Tibial nerve (tissue), 4 donors: ENCODE data around the gene SLC9A3. TPM values are rescaled to one million over a fixed set of nuclear protein-coding genes. Genes with fewer than 3 reads are reported as not detected.
A peak's percentile ranks its signal among the peaks of the same experiment; 100 is the strongest.

Experiments
- DNase-seq, 2 donors: peaks; one replicate each; pipeline ENCODE4 v3.0.0-alpha.2; 2019; ENCODE audit warnings: low spot score in 2 of 2
- H3K27ac ChIP-seq, 4 donors: fragments of 200-600 bp; sonication (generic) in 3 of 4; one replicate each; pipeline ENCODE4 v1.5.1; 2017 to 2019; ENCODE audit warnings: mild to moderate bottlenecking in 1 of 4
- H3K27me3 ChIP-seq, 2 donors: fragments of 200-600 bp; sonication (generic) in 1 of 2; one replicate each; pipeline versions ENCODE4 v1.5.1 to v1.6.0; 2017 to 2019
- H3K36me3 ChIP-seq, 3 donors: fragments of 200-600 bp; sonication (generic); one replicate each; pipeline ENCODE4 v1.5.1; 2018 to 2019
- H3K4me1 ChIP-seq, 4 donors: fragments of 200-600 bp; sonication (generic) in 3 of 4; one replicate each; pipeline ENCODE4 v1.5.1; 2017 to 2019
- H3K4me3 ChIP-seq, 4 donors: fragments of 200-600 bp; sonication (generic) in 3 of 4; one replicate each; pipeline ENCODE4 v1.5.1; 2017 to 2019; ENCODE audit warnings: mild to moderate bottlenecking in 1 of 4, moderate library complexity in 1 of 4
- H3K9me3 ChIP-seq, 4 donors: fragments of 200-600 bp; sonication (generic) in 3 of 4; one replicate each; pipeline ENCODE4 v1.5.1; 2017 to 2019
- CTCF ChIP-seq, 5 experiments: fragments of 200-600 bp in 3 of 5; fragments of 450-650 bp in 2 of 5; sonication (generic) in 3 of 5; IDR thresholded peaks; one replicate each; pipeline ENCODE4 v1.5.1; 2016 to 2019; ENCODE audit warnings: antibody characterized with exemption in 5 of 5, mild to moderate bottlenecking in 3 of 5, moderate library complexity in 2 of 5
- EP300 ChIP-seq, 2 donors: sonication (generic); formaldehyde crosslinking; IDR thresholded peaks; one replicate each; pipeline ENCODE4 v1.6.1; 2017; ENCODE audit warnings: antibody characterized with exemption in 2 of 2, mild to moderate bottlenecking in 1 of 2
- POLR2A ChIP-seq, 2 donors: fragments of 450-650 bp; IDR thresholded peaks; one replicate each; pipeline ENCODE4 v1.6.1; 2017; ENCODE audit warnings: antibody characterized with exemption in 2 of 2, mild to moderate bottlenecking in 2 of 2, moderate library complexity in 2 of 2
- WGBS, 2 donors: methylation state at CpG; one replicate each; pipeline ENCODE4 v1.1.5; 2018; 5-methylcytosine and 5-hydroxymethylcytosine counted together
- total RNA-seq, 4 donors: library from RNA; depleted of rRNA; stranded (reverse); fragments of >200 nt; gene quantifications; one replicate each; pipeline ENCODE4 v1.1.0, GENCODE V29; 2016

Gene SLC9A3
- total RNA-seq, 4 donors from 2014 or later = 11.4 to 32.7 (median 17.9) TPM

- peaks cover 0 to 11% (median 0%) of the 10 kb centered on the region in 4 donors for H3K4me1 ChIP-seq
- 94 to 95% methylated on average over 36 to 39 of the region's 39 CpGs for WGBS, 2 donors
- no peaks in the 10 kb centered on the region for H3K36me3 ChIP-seq
- no peaks in the 10 kb centered on the region for H3K9me3 ChIP-seq
- H3K4me3 ChIP-seq = no peak overlapping the region
- no peak for DNase-seq
- no peak overlapping the region for H3K27ac ChIP-seq
- H3K27me3 ChIP-seq = peaks cover 0 to 4% of the 10 kb centered on the region in 2 donors
- TF ChIP-seq EP300 (IDR thresholded peaks at IDR 0.05) = no peak
- TF ChIP-seq CTCF (IDR thresholded peaks at IDR 0.05) = no peak
- TF ChIP-seq POLR2A (IDR thresholded peaks at IDR 0.05) = no peak
Measured at GRCh38 chr5:427415-428087, 96.7 kb downstream of the SLC9A3 start.

GRCh38 chr5:426392-426976 lies 97.8 kb downstream of the SLC9A3 start:
- DNase-seq = no peak
- Histone ChIP-seq H3K27ac (no peak overlapping the region), H3K27me3 (peaks cover 0 to 4% of the 10 kb centered on the region in 2 donors), H3K9me3 (no peaks in the 10 kb centered on the region), H3K4me3 (no peak overlapping the region), H3K36me3 (no peaks in the 10 kb centered on the region), H3K4me1 (peaks cover 0 to 11% (median 0%) of the 10 kb centered on the region in 4 donors)
- no peak for TF ChIP-seq CTCF (IDR thresholded peaks at IDR 0.05)
- TF ChIP-seq POLR2A (IDR thresholded peaks at IDR 0.05) = no peak
- no peak for TF ChIP-seq EP300 (IDR thresholded peaks at IDR 0.05)
- 62 to 91% methylated on average over 3 of the region's 3 CpGs for WGBS, 2 donors

GRCh38 chr5:425714-426113 lies 98.5 kb downstream of the SLC9A3 start:
- Histone ChIP-seq H3K4me1 (peaks cover 0 to 11% (median 0%) of the 10 kb centered on the region in 4 donors), H3K27ac (no peak overlapping the region), H3K4me3 (no peak overlapping the region), H3K27me3 (peaks cover 0 to 4% of the 10 kb centered on the region in 2 donors), H3K36me3 (no peaks in the 10 kb centered on the region), H3K9me3 (no peaks in the 10 kb centered on the region)
- TF ChIP-seq CTCF (IDR thresholded peaks at IDR 0.05) (peak in 2 of 5 experiments; percentile 7 to 10), POLR2A (IDR thresholded peaks at IDR 0.05) (no peak)
- 37 to 40% methylated on average over 5 of the region's 5 CpGs for WGBS, 2 donors
- no peak for DNase-seq

GRCh38 chr5:424301-425110 lies 99.7 kb downstream of the SLC9A3 start:
- Histone ChIP-seq H3K27me3 (peaks cover 0 to 4% of the 10 kb centered on the region in 2 donors), H3K4me1 (peaks cover 0 to 3% (median 0%) of the 10 kb centered on the region in 4 donors), H3K4me3 (no peak overlapping the region), H3K36me3 (no peaks in the 10 kb centered on the region), H3K9me3 (no peaks in the 10 kb centered on the region), H3K27ac (no peak overlapping the region)
- no peak for TF ChIP-seq CTCF (IDR thresholded peaks at IDR 0.05)
- no peak for TF ChIP-seq POLR2A (IDR thresholded peaks at IDR 0.05)
- TF ChIP-seq EP300 (IDR thresholded peaks at IDR 0.05) = no peak
- DNase-seq = no peak
- 56 to 68% methylated on average over 11 of the region's 11 CpGs for WGBS, 2 donors
